Fibroblast of peridontal ligament (primary cell): Measurements from ENCODE around the gene MARK3.

Experiments
- DNase-seq: peaks from one replicate; pipeline ENCODE4 v3.0.0-alpha.2; 2010; ENCODE audit errors: extremely low read depth

MARK3 gene

GRCh38 chr14:103548463-103549351 is 163.5 kb downstream of the MARK3 start:
- DNase-seq, result no peak

GRCh38 chr14:103549361-103550311 is 164.4 kb downstream of the MARK3 start:
- no peak for DNase-seq

- DNase-seq, result no peak
Observed at GRCh38 chr14:103550451-103551337, 165.5 kb downstream of the MARK3 start.

GRCh38 chr14:103551338-103551762 is 166.1 kb downstream of the MARK3 start:
- DNase-seq, result no peak

GRCh38 chr14:103552011-103552845 is 167.0 kb downstream of the MARK3 start:
- peak; percentile 73 for DNase-seq

GRCh38 chr14:103552846-103553210 is 167.6 kb downstream of the MARK3 start:
- DNase-seq, result no peak
